G401 (cell line): Measurements from ENCODE around the gene TMC8. TPM values are rescaled to one million over a fixed set of nuclear protein-coding genes. Genes with fewer than 3 reads are reported as not detected.

Experiments
- DNase-seq: peaks from one replicate; pipeline ENCODE4 v3.0.0-alpha.2; 2015; ENCODE audit warnings: low spot score
- in situ Hi-C: cut with HindIII; loops from 2 replicates; pipeline ENCODE4 v1.10.0; 2016; ENCODE audit warnings: low sequenced_read_pairs, mixed read lengths
- total RNA-seq: library from RNA; depleted of rRNA; stranded (reverse); fragments of >200 nt; shearing (Covaris generic); gene quantifications from 2 replicates; pipeline ENCODE4 v1.2.3, GENCODE V29; 2014

Gene TMC8
- total RNA-seq, 1 experiment from 2014 or later = 0.14 TPM

GRCh38 chr17:78144736-78145641 is 14.4 kb downstream of the TMC8 start:
- in situ Hi-C loops = no loop called here
- no peak for DNase-seq

GRCh38 chr17:78146471-78146869 is 15.9 kb downstream of the TMC8 start:
- no peak for DNase-seq
- in situ Hi-C loops = no loop called here

DNA sequence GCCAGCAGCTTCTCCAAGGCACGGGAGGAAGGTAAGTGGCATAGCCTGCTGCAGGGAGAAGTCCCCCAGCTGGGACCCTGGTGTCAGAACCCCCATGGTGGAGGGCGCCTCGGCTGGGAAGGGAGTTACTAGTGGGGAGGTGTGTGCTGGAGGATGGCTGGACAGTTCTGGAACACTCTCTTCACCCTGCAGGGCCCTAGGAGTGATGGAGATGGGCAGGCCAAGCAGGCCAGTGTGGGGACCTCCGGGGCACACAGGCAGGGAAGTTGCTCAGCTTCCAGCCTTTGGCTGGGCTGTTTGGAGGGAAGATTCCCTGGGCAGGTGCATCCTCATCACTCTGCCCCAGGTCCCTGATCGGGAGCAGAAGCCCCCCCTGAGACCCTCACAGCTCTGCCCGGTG is 16.3 kb downstream of the TMC8 start:
- DNase-seq = no peak
- in situ Hi-C loops = no loop called here

- DNase-seq = no peak
- in situ Hi-C loops = no loop called here
Measured at GRCh38 chr17:78147315-78147998, 16.9 kb downstream of the TMC8 start.

- in situ Hi-C loops = no loop called here
- no peak for DNase-seq
Measured at GRCh38 chr17:78148286-78149016, 17.9 kb downstream of the TMC8 start.

- in situ Hi-C loops = no loop called here
- no peak for DNase-seq
Measured at GRCh38 chr17:78151514-78152008, 21.0 kb downstream of the TMC8 start.

DNA sequence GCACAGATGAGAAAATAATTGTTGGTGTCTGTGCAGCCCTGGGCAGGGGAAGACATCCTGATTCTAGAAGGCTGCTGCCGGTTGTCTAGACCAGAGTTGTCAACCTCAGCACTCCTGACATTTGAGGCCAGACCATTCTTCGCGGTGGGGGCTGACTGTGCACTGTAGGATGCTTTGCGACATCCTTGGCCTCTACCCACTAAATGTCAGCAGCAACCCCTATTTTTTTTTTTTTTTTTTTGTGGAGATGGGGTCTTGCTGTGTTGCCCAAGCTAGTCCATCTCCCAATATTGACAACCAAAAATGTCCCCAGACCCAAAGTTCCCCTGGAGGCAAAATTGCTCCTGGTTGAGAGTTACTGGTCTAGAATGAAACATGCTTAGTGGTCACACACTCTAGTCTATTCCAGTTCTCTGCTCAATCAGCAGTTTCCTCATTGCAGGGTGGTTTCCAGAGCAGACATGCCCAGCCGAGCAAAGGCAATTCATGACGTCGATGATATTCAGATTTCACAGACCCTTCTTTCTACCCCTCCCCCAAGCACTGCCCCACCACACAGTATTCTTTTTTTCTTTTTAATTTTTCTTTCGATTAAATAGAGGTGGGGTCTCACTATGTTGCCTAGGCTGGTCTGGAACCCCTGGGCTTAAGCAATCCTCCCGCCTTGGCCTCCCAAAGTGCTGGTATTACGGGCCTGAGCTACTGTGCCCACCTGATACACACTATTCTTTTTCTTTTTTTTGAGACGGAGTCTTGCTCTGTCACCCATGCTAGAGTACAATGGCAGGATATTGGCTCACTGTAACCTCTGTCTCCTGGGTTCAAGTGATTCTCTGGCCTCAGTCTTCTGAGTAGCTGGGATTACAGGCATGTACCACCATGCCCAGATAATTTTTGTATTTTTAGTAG is 24.6 kb downstream of the TMC8 start:
- in situ Hi-C loops = no loop called here
- no peak for DNase-seq

GRCh38 chr17:78159575-78160158 is 29.1 kb downstream of the TMC8 start:
- in situ Hi-C loops = no loop called here
- no peak for DNase-seq

DNA sequence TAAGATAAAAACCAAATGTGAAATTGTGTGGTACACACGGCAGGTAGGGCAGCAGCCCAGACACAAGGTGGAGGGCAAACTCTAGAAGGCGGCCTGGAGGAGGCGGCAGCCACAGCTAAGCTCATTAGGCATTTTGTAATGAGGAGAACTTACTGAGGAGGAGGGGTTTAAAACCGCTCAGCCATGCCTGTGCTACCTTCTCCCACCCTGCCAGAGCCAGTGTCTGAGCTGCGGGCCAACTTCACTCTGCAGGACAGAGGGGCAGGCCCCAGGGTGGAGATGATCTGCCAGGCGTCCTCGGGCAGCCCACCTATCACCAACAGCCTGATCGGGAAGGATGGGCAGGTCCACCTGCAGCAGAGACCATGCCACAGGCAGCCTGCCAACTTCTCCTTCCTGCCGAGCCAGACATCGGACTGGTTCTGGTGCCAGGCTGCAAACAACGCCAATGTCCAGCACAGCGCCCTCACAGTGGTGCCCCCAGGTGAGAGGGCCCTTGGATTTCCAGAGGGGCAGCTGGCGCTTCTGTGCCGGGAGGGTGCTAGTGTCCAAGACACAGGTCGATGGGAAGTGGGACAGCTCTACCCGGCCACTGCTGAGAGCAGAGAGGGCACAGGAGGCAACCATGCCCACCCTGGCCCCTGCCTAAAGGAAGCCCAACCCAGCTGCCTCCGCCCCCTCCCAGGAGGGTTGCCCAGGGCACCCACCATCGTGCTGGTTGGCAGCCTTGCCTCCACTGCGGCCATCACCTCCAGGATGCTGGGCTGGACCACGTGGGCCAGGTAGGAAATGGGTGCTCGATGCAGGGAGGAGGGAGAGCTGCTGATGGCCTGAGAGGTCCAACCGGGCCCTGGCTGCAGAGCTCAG is 33.5 kb downstream of the TMC8 start:
- peak; percentile 57 for DNase-seq
- in situ Hi-C loops = no loop called here

GRCh38 chr17:78164748-78165607 is 34.4 kb downstream of the TMC8 start:
- DNase-seq = no peak
- in situ Hi-C loops = no loop called here

DNA sequence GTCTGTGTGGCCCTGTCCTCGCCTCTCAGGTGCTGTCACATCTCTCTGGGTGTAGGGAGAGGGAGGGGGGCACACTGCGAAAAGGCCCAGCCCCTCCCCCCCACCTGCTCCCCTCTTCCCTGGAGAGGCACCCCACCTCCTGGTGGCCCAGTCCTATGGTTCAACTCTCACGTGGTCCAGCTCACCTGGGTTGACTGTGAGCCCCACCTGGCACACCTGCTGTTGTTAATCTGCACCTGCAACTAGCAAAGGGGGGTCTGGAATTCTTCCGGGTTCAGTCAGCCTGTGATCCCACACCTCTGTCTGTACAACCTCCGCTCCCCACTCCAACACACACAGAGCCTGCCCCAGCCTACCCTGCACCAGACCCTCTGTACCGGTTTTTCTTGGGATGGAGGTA is 35.8 kb downstream of the TMC8 start:
- DNase-seq = no peak
- in situ Hi-C loops = no loop called here

DNA sequence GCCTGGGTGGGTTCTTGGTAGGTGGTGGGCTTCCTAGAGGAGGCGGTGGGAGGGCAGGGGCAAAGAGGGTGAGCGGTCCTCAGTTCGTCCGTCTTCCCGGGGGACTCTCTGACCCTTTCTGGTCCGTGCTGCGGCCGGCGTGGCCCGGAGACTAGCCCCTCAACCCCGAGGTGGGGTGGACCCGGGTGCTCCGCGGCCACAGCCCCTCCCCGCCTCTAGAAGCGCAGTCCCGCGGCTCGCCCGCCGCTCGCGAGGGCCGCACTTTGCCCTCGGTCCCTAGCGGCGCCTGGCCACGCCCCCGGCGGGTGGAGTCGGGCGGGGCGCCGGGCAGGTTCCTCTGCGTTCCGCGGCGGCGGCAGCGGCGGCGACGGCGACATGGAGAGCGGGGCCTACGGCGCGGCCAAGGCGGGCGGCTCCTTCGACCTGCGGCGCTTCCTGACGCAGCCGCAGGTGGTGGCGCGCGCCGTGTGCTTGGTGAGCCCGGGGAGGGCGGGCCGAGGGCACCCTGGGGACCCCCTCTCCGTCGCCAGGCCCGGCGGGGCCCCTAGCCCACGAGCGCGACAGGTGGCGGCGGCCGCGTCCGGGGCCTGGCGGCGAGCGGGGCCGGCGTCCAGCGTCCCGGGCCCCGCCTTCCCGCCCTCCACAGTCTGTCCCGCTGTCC is 37.8 kb downstream of the TMC8 start, which contains the start of gene SYNGR2:
Gene SYNGR2 (plus strand): TSS at position 340 of the 661 bp plus-strand sequence. CDS start 36 bp downstream, at position 376.
- DNase-seq = peak; percentile 76
- in situ Hi-C loops = no loop called here

DNA sequence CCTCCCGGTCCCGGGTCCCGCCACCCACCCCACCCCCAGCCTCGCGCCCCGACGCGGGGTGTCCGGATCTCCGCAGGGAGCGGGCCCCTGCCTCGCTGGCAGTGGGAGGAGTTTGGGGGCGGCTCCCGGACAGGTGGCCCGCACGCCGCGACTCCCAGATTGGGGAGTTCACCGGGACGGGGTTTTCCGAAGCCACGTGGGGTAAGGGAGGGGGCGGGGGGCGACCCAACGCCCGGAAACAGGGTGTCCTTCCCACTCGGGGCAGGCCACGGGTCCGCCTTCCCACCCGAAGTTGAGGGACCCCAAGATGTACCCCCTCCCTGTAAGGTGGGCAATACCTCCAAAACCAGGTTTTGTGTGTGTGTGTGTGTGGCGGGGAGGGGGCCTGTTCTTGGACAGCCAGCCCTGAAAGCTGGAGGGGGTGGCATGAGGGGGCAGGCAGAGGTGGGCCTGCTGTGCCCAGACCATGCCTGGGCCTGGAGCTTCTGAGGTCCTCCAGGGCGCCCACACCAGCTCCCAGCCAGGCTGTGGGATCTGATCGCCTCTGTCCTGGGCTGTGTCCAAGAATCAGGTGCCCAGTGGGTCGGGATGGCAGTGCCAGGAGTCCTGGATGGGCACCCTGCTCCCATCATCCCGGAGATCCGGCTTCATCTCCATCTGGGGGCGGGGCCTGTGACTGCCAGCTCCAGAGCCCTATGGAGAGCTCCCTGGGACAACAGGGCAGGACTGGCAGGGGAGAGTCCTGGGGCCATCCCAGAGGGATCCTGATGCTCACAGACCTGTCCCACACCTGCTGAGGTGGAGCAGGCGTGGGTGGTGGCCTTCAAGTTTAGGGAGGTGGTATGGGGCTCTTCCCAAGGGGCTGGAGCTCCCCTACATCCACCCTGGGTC is 38.6 kb downstream of the TMC8 start:
- in situ Hi-C loops = no loop called here
- DNase-seq = peak; percentile 66

DNA sequence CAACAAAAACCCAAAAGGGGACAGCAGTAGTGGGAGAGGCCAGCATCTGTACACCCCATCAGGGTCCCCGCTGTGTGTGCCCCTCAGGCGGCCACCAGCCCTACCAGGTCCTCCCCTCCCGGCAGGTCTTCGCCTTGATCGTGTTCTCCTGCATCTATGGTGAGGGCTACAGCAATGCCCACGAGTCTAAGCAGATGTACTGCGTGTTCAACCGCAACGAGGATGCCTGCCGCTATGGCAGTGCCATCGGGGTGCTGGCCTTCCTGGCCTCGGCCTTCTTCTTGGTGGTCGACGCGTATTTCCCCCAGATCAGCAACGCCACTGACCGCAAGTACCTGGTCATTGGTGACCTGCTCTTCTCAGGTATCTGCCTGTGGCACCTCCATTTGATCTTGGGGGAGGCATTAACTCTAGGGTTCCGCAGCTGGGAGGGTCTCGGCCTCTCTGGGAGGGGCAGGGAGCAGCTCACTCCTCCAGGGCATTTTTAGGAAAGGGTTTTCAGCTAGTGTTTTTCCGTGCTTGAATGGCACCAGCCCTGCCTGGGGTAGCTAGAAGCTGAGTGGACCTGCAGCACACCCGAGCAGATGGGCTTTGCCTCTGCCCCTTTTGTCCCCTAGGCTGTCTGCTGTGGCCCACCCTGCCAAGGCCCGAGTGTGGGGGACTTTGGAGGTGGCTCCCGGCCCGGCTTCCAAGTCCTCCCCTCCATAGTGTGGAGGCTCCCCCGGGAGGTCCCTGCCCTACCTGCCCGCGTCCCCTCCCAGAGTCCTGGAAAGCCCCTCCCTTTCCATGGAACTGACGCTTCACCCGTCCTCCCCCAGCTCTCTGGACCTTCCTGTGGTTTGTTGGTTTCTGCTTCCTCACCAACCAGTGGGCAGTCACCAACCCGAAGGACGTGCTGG is 40.4 kb downstream of the TMC8 start:
- DNase-seq = no peak
- in situ Hi-C loops = no loop called here
